Parathyroid adenoma (tissue), 2 donors: ENCODE results near the gene RGL1.
A peak's percentile ranks its signal among the peaks of the same experiment; 100 is the strongest.

ENCODE experiments used
- H2AFZ ChIP-seq: fragments of 300-600 bp; sonication (generic); one replicate; pipeline ENCODE4 v1.7.0; 2017; ENCODE audit warnings: antibody characterized with exemption, mild to moderate bottlenecking
- H3K27ac ChIP-seq: fragments of 300-600 bp; sonication (generic); one replicate; pipeline ENCODE4 v1.7.0; 2017
- H3K27me3 ChIP-seq: fragments of 300-600 bp; sonication (generic); one replicate; pipeline ENCODE4 v1.7.0; 2017; ENCODE audit warnings: low read length; ENCODE audit not compliant: control insufficient read depth, insufficient read depth
- H3K36me3 ChIP-seq: fragments of 300-600 bp; sonication (generic); one replicate; pipeline ENCODE4 v1.7.0; 2017; ENCODE audit warnings: low read length; ENCODE audit not compliant: control insufficient read depth, insufficient read depth
- H3K4me1 ChIP-seq: fragments of 300-600 bp; sonication (generic); one replicate; pipeline ENCODE4 v1.7.0; 2017; ENCODE audit warnings: control low read depth
- H3K4me2 ChIP-seq: fragments of 300-600 bp; sonication (generic); one replicate; pipeline ENCODE4 v1.7.0; 2017; ENCODE audit warnings: low read length
- H3K4me3 ChIP-seq: fragments of 300-600 bp; sonication (generic); one replicate; pipeline ENCODE4 v1.7.0; 2017; ENCODE audit warnings: low read depth, low read length
- H3K79me2 ChIP-seq: fragments of 300-600 bp; sonication (generic); one replicate; pipeline ENCODE4 v1.7.0; 2017; ENCODE audit warnings: control low read depth
- H3K9ac ChIP-seq: fragments of 300-600 bp; sonication (generic); one replicate; pipeline ENCODE4 v1.7.0; 2017; ENCODE audit warnings: mild to moderate bottlenecking
- H3K9me3 ChIP-seq: fragments of 300-600 bp; sonication (generic); one replicate; pipeline ENCODE4 v1.7.0; 2017; ENCODE audit warnings: low read length; ENCODE audit not compliant: control insufficient read depth
- CTCF ChIP-seq: fragments of 300-600 bp; sonication (generic); IDR thresholded peaks from one replicate; pipeline ENCODE4 v1.7.0; 2017; ENCODE audit warnings: antibody characterized with exemption, mild to moderate bottlenecking
- donor health status: primary hyperparathyroidism.

Gene RGL1

GRCh38 chr1:183794088-183794487 is 10.8 kb upstream of the RGL1 start:
- no peaks in the 10 kb centered on the region for H3K9me3 ChIP-seq
- H3K27me3 ChIP-seq: no peaks in the 10 kb centered on the region
- H3K4me3 ChIP-seq: no peak overlapping the region
- H2AFZ ChIP-seq: no peak overlapping the region
- H3K79me2 ChIP-seq: no peaks in the 10 kb centered on the region
- no peak for TF ChIP-seq CTCF
- H3K27ac ChIP-seq: no peak overlapping the region
- H3K4me2 ChIP-seq: no peak overlapping the region
- no peaks in the 10 kb centered on the region for H3K36me3 ChIP-seq
- peaks cover 3% of the 10 kb centered on the region for H3K4me1 ChIP-seq
- H3K9ac ChIP-seq: no peak overlapping the region

- H3K27ac ChIP-seq: no peak overlapping the region
- TF ChIP-seq CTCF: no peak
- no peaks in the 10 kb centered on the region for H3K9me3 ChIP-seq
- H3K9ac ChIP-seq: no peak overlapping the region
- no peaks in the 10 kb centered on the region for H3K36me3 ChIP-seq
- no peak overlapping the region for H3K4me3 ChIP-seq
- H2AFZ ChIP-seq: no peak overlapping the region
- no peaks in the 10 kb centered on the region for H3K27me3 ChIP-seq
- no peak overlapping the region for H3K4me2 ChIP-seq
- H3K79me2 ChIP-seq: no peaks in the 10 kb centered on the region
- H3K4me1 ChIP-seq: peaks cover 3% of the 10 kb centered on the region
Observed at GRCh38 chr1:183800449-183800848, 4.5 kb upstream of the RGL1 start.

GRCh38 chr1:183801649-183802048 is 3.3 kb upstream of the RGL1 start:
- TF ChIP-seq CTCF: no peak
- Histone ChIP-seq H3K9ac (no peak overlapping the region), H3K4me2 (no peak overlapping the region), H3K36me3 (no peaks in the 10 kb centered on the region), H3K27me3 (no peaks in the 10 kb centered on the region), H3K4me1 (peaks cover 3% of the 10 kb centered on the region), H3K9me3 (no peaks in the 10 kb centered on the region), H3K79me2 (no peaks in the 10 kb centered on the region), H3K27ac (no peak overlapping the region), H3K4me3 (no peak overlapping the region), H2AFZ (no peak overlapping the region)

GRCh38 chr1:183804387-183804786 is 533 bp upstream of the RGL1 start:
- H3K4me3 ChIP-seq: peak overlapping the region; percentile 60
- peak overlapping the region; percentile 62 for H3K27ac ChIP-seq
- no peaks in the 10 kb centered on the region for H3K9me3 ChIP-seq
- H2AFZ ChIP-seq: peak overlapping the region; percentile 65
- peak overlapping the region; percentile 90 for H3K4me2 ChIP-seq
- no peaks in the 10 kb centered on the region for H3K36me3 ChIP-seq
- H3K27me3 ChIP-seq: no peaks in the 10 kb centered on the region
- no peak overlapping the region for H3K9ac ChIP-seq
- no peak for TF ChIP-seq CTCF
- no peaks in the 10 kb centered on the region for H3K79me2 ChIP-seq
- peaks cover 3% of the 10 kb centered on the region for H3K4me1 ChIP-seq

GRCh38 chr1:183806125-183806524 is 1.2 kb downstream of the RGL1 start:
- H3K36me3 ChIP-seq: no peaks in the 10 kb centered on the region
- no peaks in the 10 kb centered on the region for H3K79me2 ChIP-seq
- no peak overlapping the region for H2AFZ ChIP-seq
- peaks cover 3% of the 10 kb centered on the region for H3K4me1 ChIP-seq
- TF ChIP-seq CTCF: no peak
- no peaks in the 10 kb centered on the region for H3K27me3 ChIP-seq
- no peaks in the 10 kb centered on the region for H3K9me3 ChIP-seq
- no peak overlapping the region for H3K9ac ChIP-seq
- no peak overlapping the region for H3K4me2 ChIP-seq
- peak overlapping the region; percentile 29 for H3K4me3 ChIP-seq
- no peak overlapping the region for H3K27ac ChIP-seq
